Esophagus (tissue), 2 donors: ENCODE results near the gene CFL2. TPM values are rescaled to one million over a fixed set of nuclear protein-coding genes. Genes with fewer than 3 reads are reported as not detected.
"Not testable (repeated sequence)": the region's sequence is repeated elsewhere in the genome, so short reads cannot be mapped to it uniquely, and the experiment has no call there.

Source experiments
- H3K27ac ChIP-seq, 2 donors: one replicate each; pipeline ENCODE4 v1.5.1; 2013; ENCODE audit warnings: low read depth in 2 of 2, mild to moderate bottlenecking in 2 of 2, inconsistent platforms in 1 of 2, low read length in 1 of 2, moderate library complexity in 1 of 2
- H3K27me3 ChIP-seq, 2 donors: one replicate each; pipeline ENCODE4 v1.6.1; 2013; ENCODE audit warnings: low read length in 2 of 2, control low read depth in 1 of 2, mild to moderate bottlenecking in 1 of 2; ENCODE audit not compliant: insufficient read depth in 2 of 2, control insufficient read depth in 1 of 2
- H3K36me3 ChIP-seq, 2 donors: one replicate each; pipeline ENCODE4 v1.6.1; 2013; ENCODE audit warnings: low read length in 1 of 2; ENCODE audit not compliant: control insufficient read depth in 2 of 2, insufficient read depth in 2 of 2
- H3K4me1 ChIP-seq, 2 donors: one replicate each; pipeline ENCODE4 v1.6.1; 2013; ENCODE audit warnings: low read length in 1 of 2; ENCODE audit not compliant: control insufficient read depth in 2 of 2, insufficient read depth in 2 of 2
- H3K4me3 ChIP-seq, 2 donors: one replicate each; pipeline ENCODE4 v1.5.1; 2013; ENCODE audit warnings: low read length in 2 of 2, mild to moderate bottlenecking in 2 of 2, low read depth in 1 of 2, moderate library complexity in 1 of 2
- H3K9me3 ChIP-seq, 2 donors: one replicate each; pipeline ENCODE4 v1.6.1; 2013; ENCODE audit warnings: mild to moderate bottlenecking in 2 of 2, low read depth in 1 of 2, low read length in 1 of 2, moderate library complexity in 1 of 2; ENCODE audit not compliant: control insufficient read depth in 2 of 2, insufficient read depth in 1 of 2
- WGBS, 2 donors: extraction: QIAGEN DNeasy Blood & Tissue Kit; methylation state at CpG; one replicate each; pipeline ENCODE4 v1.1.7; 2013; 5-methylcytosine and 5-hydroxymethylcytosine counted together
- polyA plus RNA-seq, 2 donors: library from polyadenylated mRNA; stranded (reverse); fragments of 200-250 nt; gene quantifications; one replicate each; pipeline ENCODE4 v1.2.3, GENCODE V29; 2013
- donor health status: healthy with polysubstance abuse.
- donor health status: Bipolar disorder and iron deficiency.

The CFL2 gene
- polyA plus RNA-seq, 2 donors, result 7.9 to 14.4 TPM

GRCh38 chr14:34694216-34694615, 20.2 kb downstream of the CFL2 start:
- H3K4me3 ChIP-seq, H3K36me3 ChIP-seq, H3K27ac ChIP-seq, H3K27me3 ChIP-seq, H3K9me3 ChIP-seq, H3K4me1 ChIP-seq: not testable (repeated sequence)
- 96 to 97% methylated on average over 16 of the region's 16 CpGs for WGBS, 2 donors

GRCh38 chr14:34693228-34693939, 21.0 kb downstream of the CFL2 start:
- H3K4me1 ChIP-seq, result no peaks in the 10 kb centered on the region
- H3K27ac ChIP-seq, result no peak overlapping the region
- no peaks in the 10 kb centered on the region for H3K9me3 ChIP-seq
- H3K27me3 ChIP-seq, result no peaks in the 10 kb centered on the region
- no peaks in the 10 kb centered on the region for H3K36me3 ChIP-seq
- WGBS, 2 donors, result 49 to 54% methylated on average over 18 of the region's 18 CpGs
- peak overlapping the region; percentile 29 for H3K4me3 ChIP-seq

- H3K27me3 ChIP-seq, result no peaks in the 10 kb centered on the region
- H3K9me3 ChIP-seq, result no peaks in the 10 kb centered on the region
- H3K27ac ChIP-seq, result no peak overlapping the region
- H3K4me1 ChIP-seq, result no peaks in the 10 kb centered on the region
- no peaks in the 10 kb centered on the region for H3K36me3 ChIP-seq
- 78 to 80% methylated on average over 2 of the region's 2 CpGs for WGBS, 2 donors
- peak overlapping the region in 1 of 2 donors; percentile 29 for H3K4me3 ChIP-seq
Observed at GRCh38 chr14:34692898-34693227, 21.5 kb downstream of the CFL2 start.

GRCh38 chr14:34692348-34692747, 22.0 kb downstream of the CFL2 start:
- H3K4me3 ChIP-seq, result no peak overlapping the region
- no peaks in the 10 kb centered on the region for H3K36me3 ChIP-seq
- H3K4me1 ChIP-seq, result no peaks in the 10 kb centered on the region
- no peaks in the 10 kb centered on the region for H3K9me3 ChIP-seq
- 82 to 87% methylated on average over 4 of the region's 4 CpGs for WGBS, 2 donors
- H3K27ac ChIP-seq, result no peak overlapping the region
- H3K27me3 ChIP-seq, result no peaks in the 10 kb centered on the region

GRCh38 chr14:34691206-34691605, 23.2 kb downstream of the CFL2 start:
- no peaks in the 10 kb centered on the region for H3K4me1 ChIP-seq
- H3K27me3 ChIP-seq, result no peaks in the 10 kb centered on the region
- no peaks in the 10 kb centered on the region for H3K9me3 ChIP-seq
- WGBS, 2 donors, result 62 to 82% methylated on average over 4 of the region's 4 CpGs
- H3K27ac ChIP-seq, result no peak overlapping the region
- H3K36me3 ChIP-seq, result no peaks in the 10 kb centered on the region
- H3K4me3 ChIP-seq, result no peak overlapping the region

- no peaks in the 10 kb centered on the region for H3K4me1 ChIP-seq
- no peak overlapping the region for H3K27ac ChIP-seq
- H3K27me3 ChIP-seq, result no peaks in the 10 kb centered on the region
- no peaks in the 10 kb centered on the region for H3K9me3 ChIP-seq
- no peaks in the 10 kb centered on the region for H3K36me3 ChIP-seq
- 83 to 88% methylated on average over 3 of the region's 3 CpGs for WGBS, 2 donors
- H3K4me3 ChIP-seq, result no peak overlapping the region
Observed at GRCh38 chr14:34688470-34689206, 25.8 kb downstream of the CFL2 start.

GRCh38 chr14:34685819-34686428, 28.5 kb downstream of the CFL2 start:
- Histone ChIP-seq H3K36me3 (no peaks in the 10 kb centered on the region), H3K4me3 (no peak overlapping the region), H3K27me3 (peaks cover 0 to 2% of the 10 kb centered on the region in 2 donors), H3K4me1 (no peaks in the 10 kb centered on the region), H3K27ac (no peak overlapping the region), H3K9me3 (no peaks in the 10 kb centered on the region)
- 70 to 74% methylated on average over 7 of the region's 7 CpGs for WGBS, 2 donors

- Histone ChIP-seq H3K9me3 (no peaks in the 10 kb centered on the region), H3K27me3 (peaks cover 0 to 2% of the 10 kb centered on the region in 2 donors), H3K4me1 (no peaks in the 10 kb centered on the region), H3K36me3 (no peaks in the 10 kb centered on the region), H3K27ac (no peak overlapping the region), H3K4me3 (no peak overlapping the region)
Observed at GRCh38 chr14:34684578-34684977, 29.8 kb downstream of the CFL2 start.

GRCh38 chr14:34682787-34683321, 31.5 kb downstream of the CFL2 start:
- Histone ChIP-seq H3K4me1 (no peaks in the 10 kb centered on the region), H3K4me3 (no peak overlapping the region), H3K36me3 (no peaks in the 10 kb centered on the region), H3K27me3 (peaks cover 0 to 2% of the 10 kb centered on the region in 2 donors), H3K27ac (no peak overlapping the region), H3K9me3 (no peaks in the 10 kb centered on the region)
- 70 to 71% methylated on average over 2 of the region's 2 CpGs for WGBS, 2 donors
